HCT116 (cell line): ENCODE results near the gene ZBTB47. TPM values are rescaled to one million over a fixed set of nuclear protein-coding genes. Genes with fewer than 3 reads are reported as not detected.

ENCODE experiments used
- ATAC-seq: fragments of 200-7000 bp; cut with Tn5 transposase; 2 replicates; pipeline ENCODE4 v1.9.1; 2020; ENCODE audit warnings: mild to moderate bottlenecking, moderate library complexity
- BruUV-seq: library from RNA; stranded (reverse); fragments of 400-500 nt; replicated peaks from 2 replicates; lab custom pipeline; 2021; lab: Mats Ljungman, UMichigan
- CTCF ChIA-PET: fragments of 300-600 bp; sonication (Branson Sonifier 250); formaldehyde crosslinking; loops from one replicate; lab custom pipeline; 2021; ENCODE audit warnings: antibody characterized with exemption; lab: Charles Lee
- POLR2A ChIA-PET: fragments of 300-600, 350-600 bp; sonication (Branson Sonifier 250); formaldehyde crosslinking; loops from one replicate; lab custom pipeline; 2021; ENCODE audit warnings: antibody characterized with exemption; lab: Charles Lee
- RAD21 ChIA-PET, 2 experiments: fragments of 300-600 bp; sonication (Branson Sonifier 250); formaldehyde crosslinking; loops; one replicate each; lab custom pipeline; 2023; ENCODE audit warnings: low total read pairs in 2 of 2; ENCODE audit not compliant: uncharacterized antibody in 2 of 2, unreplicated experiment in 2 of 2, low non-redundant PET in 1 of 2; lab: Charles Lee
- DNase-seq: peaks from one replicate; pipeline ENCODE4 v3.0.0-alpha.2; 2010; ENCODE audit warnings: low read depth, low spot score
- H2AFZ ChIP-seq: fragments of 200-600 bp; shearing (Covaris generic), sonication (generic); 2 replicates; pipeline ENCODE4 v1.6.1; 2017; ENCODE audit warnings: low read depth, mixed run types, mixed read lengths, antibody characterized with exemption, low read length; ENCODE audit not compliant: poor library complexity, severe bottlenecking
- H3K27ac ChIP-seq: 2 replicates; pipeline ENCODE4 v1.5.1; 2012; ENCODE audit warnings: low read depth, low read length
- H3K27me3 ChIP-seq: fragments of 200-600 bp; sonication (generic); 2 replicates; pipeline ENCODE4 v1.6.1; 2016; ENCODE audit warnings: mixed run types, low read length, mixed read lengths; ENCODE audit not compliant: insufficient read depth
- H3K36me3 ChIP-seq, 2 experiments: fragments of 200-500 bp in 1 of 2; fragments of 200-600 bp in 1 of 2; sonication (Bioruptor generic) in 1 of 2; sonication (generic) in 1 of 2; 2 replicates each; pipeline versions ENCODE4 v1.5.1 to v1.6.1; 2014 to 2016; ENCODE audit warnings: low read length in 2 of 2, inconsistent platforms in 1 of 2, mixed read lengths in 1 of 2, mixed run types in 1 of 2; ENCODE audit not compliant: insufficient read depth in 2 of 2, control insufficient read depth in 1 of 2
- H3K4me1 ChIP-seq, 2 experiments: fragments of 200-600 bp in 1 of 2; sonication (generic) in 1 of 2; 2 replicates each; pipeline versions ENCODE4 v1.5.1 to v1.6.1; 2012 to 2017; ENCODE audit warnings: low read length in 2 of 2, inconsistent platforms in 1 of 2, mild to moderate bottlenecking in 1 of 2, mixed read lengths in 1 of 2, mixed run types in 1 of 2, moderate library complexity in 1 of 2; ENCODE audit not compliant: insufficient read depth in 2 of 2, control insufficient read depth in 1 of 2
- H3K4me2 ChIP-seq: fragments of 200-600 bp; sonication (generic); 2 replicates; pipeline ENCODE4 v1.6.1; 2017; ENCODE audit warnings: mixed run types, low read length, mixed read lengths
- H3K4me3 ChIP-seq, 2 experiments: fragments of 200-600 bp in 1 of 2; sonication (generic) in 1 of 2; replicated peaks in 1 of 2; 2 replicates each; pipeline ENCODE4 v1.5.1; 2011 to 2016; ENCODE audit warnings: low read length in 2 of 2, control low read depth in 1 of 2, low read depth in 1 of 2, mild to moderate bottlenecking in 1 of 2, mixed read lengths in 1 of 2, mixed run types in 1 of 2
- H3K79me2 ChIP-seq: fragments of 200-600 bp; sonication (generic); 2 replicates; pipeline ENCODE4 v1.6.1; 2017; ENCODE audit warnings: mild to moderate bottlenecking, mixed run types, low read length, moderate library complexity, mixed read lengths; ENCODE audit not compliant: insufficient read depth
- H3K9ac ChIP-seq: fragments of 200-600 bp; sonication (generic); 2 replicates; pipeline ENCODE4 v1.6.1; 2016; ENCODE audit warnings: low read length, mixed read lengths
- H3K9me2 ChIP-seq: fragments of 200-600 bp; sonication (generic), shearing (Covaris generic); 2 replicates; pipeline ENCODE4 v1.6.1; 2017; ENCODE audit warnings: mixed run types, mild to moderate bottlenecking, moderate library complexity; ENCODE audit not compliant: insufficient read depth
- H3K9me3 ChIP-seq, 2 experiments: fragments of 200-500 bp in 1 of 2; fragments of 200-600 bp in 1 of 2; sonication (Bioruptor generic) in 1 of 2; sonication (generic) in 1 of 2; 2 replicates each; pipeline ENCODE4 v1.6.1; 2014 to 2017; ENCODE audit warnings: low read length in 2 of 2, mixed read lengths in 2 of 2, inconsistent platforms in 1 of 2, low read depth in 1 of 2, mild to moderate bottlenecking in 1 of 2, mixed run types in 1 of 2, moderate library complexity in 1 of 2; ENCODE audit not compliant: control insufficient read depth in 1 of 2, insufficient read depth in 1 of 2
- H4K20me1 ChIP-seq: fragments of 200-600 bp; sonication (generic), shearing (Covaris generic); 2 replicates; pipeline ENCODE4 v1.6.1; 2017; ENCODE audit warnings: mixed run types, mild to moderate bottlenecking, moderate library complexity; ENCODE audit not compliant: insufficient read depth
- ATF3 ChIP-seq: IDR thresholded peaks from 2 replicates; pipeline ENCODE4 v1.6.1; 2012
- CBX3 ChIP-seq: IDR thresholded peaks from 2 replicates; pipeline ENCODE4 v1.6.1; 2012; ENCODE audit warnings: low read depth
- CEBPB ChIP-seq: IDR thresholded peaks from 2 replicates; pipeline ENCODE4 v1.6.1; 2012; ENCODE audit warnings: low read depth
- CTCF ChIP-seq, 3 experiments: fragments of 200-600 bp in 1 of 3; sonication (generic) in 1 of 3; IDR thresholded peaks in 2 of 3; conservative IDR thresholded peaks in 1 of 3; 2 replicates each; pipeline ENCODE4 v1.5.1; 2012 to 2017; ENCODE audit warnings: low read depth in 2 of 3, low read length in 2 of 3, antibody characterized with exemption in 1 of 3, borderline replicate concordance in 1 of 3, control low read depth in 1 of 3, mild to moderate bottlenecking in 1 of 3, mixed read lengths in 1 of 3, mixed run types in 1 of 3, moderate library complexity in 1 of 3; ENCODE audit not compliant: insufficient read depth in 1 of 3
- EGR1 ChIP-seq: IDR thresholded peaks from 2 replicates; pipeline ENCODE4 v1.6.1; 2012; ENCODE audit warnings: low read depth
- ELF1 ChIP-seq: IDR thresholded peaks from 2 replicates; pipeline ENCODE4 v1.6.1; 2012; ENCODE audit warnings: low read depth, borderline replicate concordance
- EZH2phosphoT487 ChIP-seq: fragments of 200-600 bp; IDR thresholded peaks from 2 replicates; pipeline ENCODE4 v1.6.1; 2018; ENCODE audit warnings: antibody characterized with exemption, borderline replicate concordance
- FOSL1 ChIP-seq: IDR thresholded peaks from 2 replicates; pipeline ENCODE4 v1.6.1; 2012; ENCODE audit warnings: low read depth
- JUND ChIP-seq: IDR thresholded peaks from 2 replicates; pipeline ENCODE4 v1.6.1; 2012
- MAX ChIP-seq: IDR thresholded peaks from 2 replicates; pipeline ENCODE4 v1.6.1; 2012
- POLR2A ChIP-seq: IDR thresholded peaks from 2 replicates; pipeline ENCODE4 v1.7.0; 2011; ENCODE audit warnings: borderline replicate concordance; ENCODE audit not compliant: insufficient read depth, insufficient read length; ENCODE audit errors: extremely low read depth
- RAD21 ChIP-seq: IDR thresholded peaks from 2 replicates; pipeline ENCODE4 v1.6.1; 2012; ENCODE audit warnings: low read depth, mild to moderate bottlenecking
- REST ChIP-seq: IDR thresholded peaks from 2 replicates; pipeline ENCODE4 v1.6.1; 2012; ENCODE audit warnings: low read depth
- SP1 ChIP-seq: IDR thresholded peaks from 2 replicates; pipeline ENCODE4 v1.6.1; 2012; ENCODE audit warnings: low read depth
- SRF ChIP-seq: IDR thresholded peaks from 2 replicates; pipeline ENCODE4 v1.6.1; 2012; ENCODE audit warnings: low read depth
- TCF7L2 ChIP-seq: IDR thresholded peaks from 2 replicates; pipeline ENCODE4 v1.7.0; 2011; ENCODE audit warnings: borderline replicate concordance, inconsistent platforms; ENCODE audit not compliant: insufficient read depth, insufficient read length; ENCODE audit errors: extremely low read depth
- YY1 ChIP-seq: IDR thresholded peaks from 2 replicates; pipeline ENCODE4 v1.6.1; 2011; ENCODE audit warnings: low read length, low read depth, moderate library complexity, mild to moderate bottlenecking; ENCODE audit not compliant: insufficient replicate concordance; ENCODE audit errors: extremely low read depth
- ZBTB33 ChIP-seq: IDR thresholded peaks from 2 replicates; pipeline ENCODE4 v1.6.1; 2011; ENCODE audit warnings: mild to moderate bottlenecking, low read length, moderate library complexity; ENCODE audit not compliant: insufficient replicate concordance; ENCODE audit errors: extremely low read depth
- ZFX ChIP-seq: fragments of 450-650 bp; IDR thresholded peaks from 2 replicates; pipeline ENCODE4 v1.6.1; 2017
- ZNF274 ChIP-seq: fragments of 200-500 bp; sonication (Bioruptor generic); IDR thresholded peaks from 2 replicates; pipeline ENCODE4 v1.6.1; 2014; ENCODE audit warnings: mild to moderate bottlenecking, low read depth, low read length, inconsistent platforms
- intact Hi-C: fragments of 100-400 bp; cut with micrococcal nuclease; formaldehyde crosslinking; loops from 2 replicates; pipeline ENCODE4 v1.10.0; 2022
- total RNA-seq: library from RNA; stranded (reverse); gene quantifications from one replicate; pipeline ENCODE4 v1.2.1, GENCODE V29; 2021; ENCODE audit not compliant: unreplicated experiment

ZBTB47 gene
- total RNA-seq, 1 experiment from 2014 or later, result 6.3 TPM

GRCh38 chr3:42697289-42698051, 44.0 kb downstream of the ZBTB47 start:
- ChIA-PET CTCF (no interaction called here), RAD21 (no interaction called here), POLR2A (no interaction called here)
- no peaks in the 10 kb centered on the region for H3K9me3 ChIP-seq
- no peak overlapping the region for H3K4me3 ChIP-seq
- no peaks in the 10 kb centered on the region for H3K79me2 ChIP-seq
- ATAC-seq (no peak), DNase-seq (no peak)
- H3K27ac ChIP-seq, result no peak overlapping the region
- TF ChIP-seq REST, result no peak
- no peak for TF ChIP-seq POLR2A
- no peak for TF ChIP-seq ZNF274
- TF ChIP-seq TCF7L2, result no peak
- TF ChIP-seq FOSL1, result no peak
- TF ChIP-seq CBX3, result no peak
- no peak for TF ChIP-seq EGR1
- no peak for TF ChIP-seq EZH2phosphoT487
- no peak for TF ChIP-seq CTCF (IDR thresholded peaks at IDR 0.05 in 2 of 3, conservative IDR thresholded peaks at IDR 0.05 in 1 of 3; ENCODE audit: borderline replicate concordance in 1 of 3, insufficient read depth in 1 of 3, low read depth in 2 of 3, low read length in 2 of 3)
- no peak for TF ChIP-seq YY1
- TF ChIP-seq ELF1, result no peak
- no peak for TF ChIP-seq MAX
- TF ChIP-seq JUND, result no peak
- TF ChIP-seq ZBTB33, result no peak
- TF ChIP-seq ZFX, result no peak
- TF ChIP-seq RAD21, result no peak
- no peak for TF ChIP-seq CEBPB
- TF ChIP-seq ATF3, result no peak
- no peak for TF ChIP-seq SRF
- no peak for TF ChIP-seq SP1
- intact Hi-C loops, result no loop called here
- no peak overlapping the region for H3K9ac ChIP-seq
- H4K20me1 ChIP-seq, result no peaks in the 10 kb centered on the region
- 0 out of 2 replicates have a peak, but pooled peaks cover 3% of the 10 kb centered on the region for H3K27me3 ChIP-seq
- H3K4me2 ChIP-seq, result no peak overlapping the region
- no peaks in the 10 kb centered on the region for H3K36me3 ChIP-seq
- H3K9me2 ChIP-seq, result no peaks in the 10 kb centered on the region
- no TSS peak for BruUV-seq
- H2AFZ ChIP-seq, result no peak overlapping the region
- peaks cover 0 to 3% of the 10 kb centered on the region in 2 experiments; a peak in 1 of 4 replicates for H3K4me1 ChIP-seq
